Nephron progenitor cell (in vitro differentiated cells): ENCODE data around the gene MAGI1.

Experiments
- DNase-seq: peaks from one replicate; pipeline ENCODE4 v3.0.0; 2021
- H3K27ac Mint-ChIP-seq: 2 replicates; pipeline ENCODE4 v1.8.0; 2021; ENCODE audit warnings: mild to moderate bottlenecking, moderate library complexity, mixed read lengths
- H3K27me3 Mint-ChIP-seq: 2 replicates; pipeline ENCODE4 v1.8.0; 2021; ENCODE audit warnings: mild to moderate bottlenecking, low read depth, mixed read lengths; ENCODE audit not compliant: poor library complexity
- H3K36me3 Mint-ChIP-seq: 2 replicates; pipeline ENCODE4 v1.8.0; 2021; ENCODE audit warnings: low read depth, mixed read lengths
- H3K4me1 Mint-ChIP-seq: 2 replicates; pipeline ENCODE4 v1.8.0; 2021; ENCODE audit warnings: mixed read lengths
- H3K4me3 Mint-ChIP-seq: 2 replicates; pipeline ENCODE4 v1.8.0; 2021; ENCODE audit warnings: mild to moderate bottlenecking, moderate library complexity, mixed read lengths
- H3K9me3 Mint-ChIP-seq: 2 replicates; pipeline ENCODE4 v1.8.0; 2021; ENCODE audit warnings: mild to moderate bottlenecking, moderate library complexity, mixed read lengths
- CTCF ChIP-seq: fragments of 200-600 bp; sonication (generic); IDR thresholded peaks from 2 replicates; pipeline ENCODE4 v1.5.0; 2021; ENCODE audit warnings: antibody characterized with exemption

MAGI1 gene

GRCh38 chr3:65855370-65856100 lies 183.2 kb downstream of the MAGI1 start:
- Mint-ChIP-seq H3K4me1 (peaks cover 28% of the 10 kb centered on the region), H3K27ac (no peak overlapping the region), H3K36me3 (peaks cover 5% of the 10 kb centered on the region)

GRCh38 chr3:65854606-65855304 lies 184.0 kb downstream of the MAGI1 start:
- TF ChIP-seq CTCF = no peak
- Mint-ChIP-seq H3K36me3 (peaks cover 5% of the 10 kb centered on the region), H3K27me3 (no peaks in the 10 kb centered on the region), H3K9me3 (peaks cover 4% of the 10 kb centered on the region), H3K4me1 (peaks cover 28% of the 10 kb centered on the region), H3K27ac (no peak overlapping the region), H3K4me3 (no peak overlapping the region)
- DNase-seq = no peak

More at GRCh38 chr3:65855370-65856100, 183.2 kb downstream of the MAGI1 start:
- H3K27me3 Mint-ChIP-seq = no peaks in the 10 kb centered on the region
- H3K4me3 Mint-ChIP-seq = no peak overlapping the region
- H3K9me3 Mint-ChIP-seq = peaks cover 8% of the 10 kb centered on the region
- TF ChIP-seq CTCF = no peak
- no peak for DNase-seq

- no peaks in the 10 kb centered on the region for H3K9me3 Mint-ChIP-seq
- H3K27ac Mint-ChIP-seq = no peak overlapping the region
- no peak for TF ChIP-seq CTCF
- peaks cover 18% of the 10 kb centered on the region for H3K4me1 Mint-ChIP-seq
- H3K4me3 Mint-ChIP-seq = no peak overlapping the region
- no peak for DNase-seq
- H3K36me3 Mint-ChIP-seq = no peaks in the 10 kb centered on the region
- no peaks in the 10 kb centered on the region for H3K27me3 Mint-ChIP-seq
Observed at GRCh38 chr3:65851827-65852226, 186.9 kb downstream of the MAGI1 start.

- TF ChIP-seq CTCF = no peak
- H3K27ac Mint-ChIP-seq = peak overlapping the region; percentile 64
Observed at GRCh38 chr3:65850261-65850660, 188.5 kb downstream of the MAGI1 start.

GRCh38 chr3:65848024-65848423 lies 190.7 kb downstream of the MAGI1 start:
- no peak for DNase-seq
- Mint-ChIP-seq H3K4me1 (peaks cover 8% of the 10 kb centered on the region), H3K27ac (no peak overlapping the region), H3K36me3 (peaks cover 16% of the 10 kb centered on the region), H3K9me3 (peaks cover 12% of the 10 kb centered on the region), H3K4me3 (no peak overlapping the region), H3K27me3 (peaks cover 2% of the 10 kb centered on the region)
- no peak for TF ChIP-seq CTCF

More at GRCh38 chr3:65850261-65850660, 188.5 kb downstream of the MAGI1 start:
- Mint-ChIP-seq H3K4me3 (no peak overlapping the region), H3K36me3 (no peaks in the 10 kb centered on the region), H3K4me1 (peaks cover 18% of the 10 kb centered on the region), H3K9me3 (no peaks in the 10 kb centered on the region), H3K27me3 (no peaks in the 10 kb centered on the region)
- no peak for DNase-seq
